Activated T-cell treated with anti-CD3 and anti-CD28 coated beads, Interleukin-2, amount 50 U/mL, for 72 hours (primary cell): Measurements from ENCODE around the gene OST4. TPM values are rescaled to one million over a fixed set of nuclear protein-coding genes. Genes with fewer than 3 reads are reported as not detected.

Source experiments
- ATAC-seq, 2 donors: fragments of 150-1000 bp; cut with Tn5 transposase; replicated peaks in 1 of 2; 2 replicates each; pipeline ENCODE4 v1.10.0; 2021; ENCODE audit warnings: moderate library complexity in 2 of 2, mild to moderate bottlenecking in 1 of 2
- DNase-seq, 2 donors: peaks; one replicate each; pipeline ENCODE4 v3.0.0; 2021 to 2022; ENCODE audit warnings: mixed read lengths in 1 of 2
- H3K27ac Mint-ChIP-seq: one replicate; pipeline ENCODE4 v1.8.0; 2022; ENCODE audit warnings: mild to moderate bottlenecking, moderate library complexity, mixed read lengths
- H3K27me3 Mint-ChIP-seq: one replicate; pipeline ENCODE4 v1.8.0; 2022; ENCODE audit warnings: low read depth, mixed read lengths
- H3K36me3 Mint-ChIP-seq, 2 donors: one replicate each; pipeline ENCODE4 v1.8.0; 2022; ENCODE audit warnings: mixed read lengths in 2 of 2, mild to moderate bottlenecking in 1 of 2; ENCODE audit not compliant: insufficient read depth in 2 of 2
- H3K4me1 Mint-ChIP-seq: one replicate; pipeline ENCODE4 v1.8.0; 2022; ENCODE audit warnings: low read depth, mixed read lengths
- H3K4me3 Mint-ChIP-seq, 2 donors: one replicate each; pipeline ENCODE4 v1.8.0; 2022; ENCODE audit warnings: mild to moderate bottlenecking in 2 of 2, mixed read lengths in 2 of 2, moderate library complexity in 2 of 2
- H3K9me3 Mint-ChIP-seq, 2 donors: one replicate each; pipeline ENCODE4 v1.8.0; 2022; ENCODE audit warnings: mixed read lengths in 2 of 2
- total RNA-seq, 2 donors: library from RNA; stranded (reverse); gene quantifications; one replicate each; pipeline ENCODE4 v1.2.3, GENCODE V29; 2022

The OST4 gene
- total RNA-seq, 2 donors from 2014 or later, result 238 to 260 TPM

- no peak for ATAC-seq
- DNase-seq, result no peak
- no peaks in the 10 kb centered on the region for H3K9me3 Mint-ChIP-seq
- no peaks in the 10 kb centered on the region for H3K27me3 Mint-ChIP-seq
- peak overlapping the region; percentile 95 to 96 for H3K4me3 Mint-ChIP-seq
- H3K27ac Mint-ChIP-seq, result no peak overlapping the region
- no peaks in the 10 kb centered on the region for H3K36me3 Mint-ChIP-seq
- H3K4me1 Mint-ChIP-seq, result peaks cover 41% of the 10 kb centered on the region
These were observed 16.5 kb upstream of the OST4 start for GRCh38 chr2:27087823-27088410.

GRCh38 chr2:27086724-27087593, 15.5 kb upstream of the OST4 start, which contains the start of gene KHK:
TSS of gene KHK (plus strand) at chr2:27086772. CDS start at chr2:27087260, 488 bp downstream.
- Mint-ChIP-seq H3K4me1 (peaks cover 41% of the 10 kb centered on the region), H3K36me3 (no peaks in the 10 kb centered on the region), H3K9me3 (no peaks in the 10 kb centered on the region), H3K27me3 (no peaks in the 10 kb centered on the region), H3K4me3 (peak within 1 kb of the TSS; percentile 95 to 96), H3K27ac (no peak within 1 kb of the TSS)
- ATAC-seq, result peak; percentile 2 to 5
- DNase-seq, result peak; percentile 20 to 29

GRCh38 chr2:27086090-27086723, 14.8 kb upstream of the OST4 start:
- DNase-seq (peak; percentile 97 to 100), ATAC-seq (peak; percentile 92 to 93)
- no peaks in the 10 kb centered on the region for H3K36me3 Mint-ChIP-seq
- no peak overlapping the region for H3K27ac Mint-ChIP-seq
- no peaks in the 10 kb centered on the region for H3K9me3 Mint-ChIP-seq
- peak overlapping the region; percentile 95 to 96 for H3K4me3 Mint-ChIP-seq
- H3K4me1 Mint-ChIP-seq, result peaks cover 48% of the 10 kb centered on the region
- no peaks in the 10 kb centered on the region for H3K27me3 Mint-ChIP-seq

- H3K9me3 Mint-ChIP-seq, result no peaks in the 10 kb centered on the region
- peak overlapping the region; percentile 12 for H3K27ac Mint-ChIP-seq
- ATAC-seq (peak in 1 of 2 donors; percentile 14), DNase-seq (peak; percentile 47 to 63)
- H3K27me3 Mint-ChIP-seq, result no peaks in the 10 kb centered on the region
- H3K4me3 Mint-ChIP-seq, result peak overlapping the region; percentile 95 to 96
- peaks cover 53% of the 10 kb centered on the region for H3K4me1 Mint-ChIP-seq
- no peaks in the 10 kb centered on the region for H3K36me3 Mint-ChIP-seq
These were observed 14.2 kb upstream of the OST4 start for GRCh38 chr2:27085673-27086089.

DNA sequence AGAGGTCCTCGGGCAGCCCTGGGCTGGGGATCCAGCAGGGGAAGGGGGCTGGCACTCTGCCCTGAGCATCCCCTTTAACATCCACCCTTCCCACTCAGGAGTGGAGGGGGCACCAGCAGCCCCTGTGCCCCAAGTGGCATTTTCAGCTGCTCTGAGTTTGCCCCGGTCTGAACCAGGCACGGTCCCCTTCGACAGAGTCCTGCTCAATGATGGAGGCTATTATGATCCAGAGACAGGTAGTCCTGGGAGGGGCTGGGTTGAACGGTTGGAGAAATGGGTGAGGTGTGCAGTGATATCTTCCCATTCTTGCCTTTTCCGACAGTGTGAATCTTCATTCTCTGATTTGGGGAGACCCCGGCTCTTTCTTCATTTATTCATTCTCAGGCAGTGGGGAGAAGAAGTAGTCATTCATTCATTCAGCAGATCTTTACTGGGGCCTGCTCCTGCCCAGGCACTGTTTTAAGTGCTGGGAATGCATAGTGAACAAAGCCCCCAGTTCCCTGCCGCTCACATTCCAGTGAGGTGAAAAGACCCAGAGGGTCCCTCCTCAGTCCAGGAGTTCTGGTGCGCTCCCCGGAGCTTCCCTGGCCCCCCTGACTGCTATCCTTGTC, 13.7 kb upstream of the OST4 start:
- Mint-ChIP-seq H3K36me3 (no peaks in the 10 kb centered on the region), H3K4me3 (peak overlapping the region; percentile 95 to 96), H3K4me1 (peaks cover 59% of the 10 kb centered on the region), H3K27ac (peak overlapping the region; percentile 12), H3K27me3 (no peaks in the 10 kb centered on the region), H3K9me3 (no peaks in the 10 kb centered on the region)
- no peak for ATAC-seq
- no peak for DNase-seq

DNA sequence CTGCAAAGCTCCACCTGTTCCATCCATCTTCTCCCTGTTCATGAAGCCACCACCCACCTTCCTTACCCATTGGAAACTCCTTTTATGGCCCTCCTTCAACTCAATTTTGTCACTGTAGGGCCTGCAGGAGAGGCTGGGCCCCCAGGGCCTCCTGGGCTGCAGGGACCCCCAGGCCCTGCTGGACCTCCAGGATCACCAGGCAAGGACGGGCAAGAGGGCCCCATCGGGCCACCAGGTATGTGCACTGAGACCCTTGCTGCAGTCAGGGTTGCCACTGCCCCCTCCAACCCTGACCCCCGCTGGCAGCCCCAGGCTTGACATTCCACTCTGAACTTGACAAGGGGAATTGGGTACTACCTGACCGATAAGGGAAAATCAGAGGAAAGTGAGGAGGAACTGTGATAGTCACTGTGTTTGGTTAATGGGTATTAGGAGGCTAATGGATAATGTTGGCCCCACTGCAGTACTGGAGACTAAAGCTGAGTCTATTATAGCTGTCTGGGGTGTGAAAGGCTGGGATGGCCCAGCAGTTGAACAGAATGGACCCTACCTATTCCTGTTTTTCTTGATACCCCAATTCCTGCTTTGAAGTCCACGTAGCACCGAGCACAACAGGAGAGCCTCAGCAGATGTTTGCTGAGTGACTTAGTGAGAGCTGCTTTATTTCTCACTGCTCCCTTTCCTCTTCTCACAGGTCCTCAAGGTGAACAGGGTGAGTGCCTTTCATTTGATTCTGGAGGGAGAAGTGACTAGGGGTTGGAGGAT, 13.0 kb upstream of the OST4 start:
- H3K4me3 Mint-ChIP-seq, result peak overlapping the region; percentile 10 to 95

DNA sequence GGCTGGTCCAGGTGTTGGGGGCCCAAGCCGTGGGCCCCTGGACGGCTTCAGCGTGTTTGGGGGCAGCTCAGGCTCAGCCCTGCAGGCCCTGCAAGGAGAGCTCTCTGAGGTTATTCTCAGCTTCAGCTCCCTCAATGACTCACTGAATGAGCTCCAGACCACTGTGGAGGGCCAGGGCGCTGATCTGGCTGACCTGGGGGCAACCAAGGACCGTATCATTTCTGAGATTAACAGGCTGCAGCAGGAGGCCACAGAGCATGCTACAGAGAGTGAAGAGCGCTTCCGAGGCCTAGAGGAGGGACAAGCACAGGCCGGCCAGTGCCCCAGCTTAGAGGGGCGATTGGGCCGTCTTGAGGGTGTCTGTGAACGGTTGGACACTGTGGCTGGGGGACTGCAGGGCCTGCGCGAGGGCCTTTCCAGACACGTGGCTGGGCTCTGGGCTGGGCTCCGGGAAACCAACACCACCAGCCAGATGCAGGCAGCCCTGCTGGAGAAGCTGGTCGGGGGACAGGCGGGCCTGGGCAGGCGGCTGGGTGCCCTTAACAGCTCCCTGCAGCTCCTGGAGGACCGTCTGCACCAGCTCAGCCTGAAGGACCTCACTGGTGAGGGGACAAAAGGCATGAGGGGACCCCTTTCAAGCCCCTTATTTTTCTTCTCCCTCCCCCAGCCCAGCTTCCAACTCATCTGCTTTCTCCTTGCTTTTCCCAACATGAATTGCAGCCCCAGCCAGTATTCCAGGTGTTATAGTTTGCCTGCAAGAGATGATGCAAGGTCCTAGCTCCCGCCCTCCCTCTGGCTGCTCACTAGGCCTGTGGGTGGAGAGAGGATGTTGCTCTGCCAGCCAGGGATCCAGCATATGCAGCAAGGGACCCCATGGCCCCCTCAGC, 12.2 kb upstream of the OST4 start:
- Mint-ChIP-seq H3K27ac (no peak overlapping the region), H3K9me3 (no peaks in the 10 kb centered on the region), H3K4me3 (no peak overlapping the region), H3K4me1 (peaks cover 58% of the 10 kb centered on the region), H3K27me3 (no peaks in the 10 kb centered on the region), H3K36me3 (no peaks in the 10 kb centered on the region)
- ATAC-seq (no peak), DNase-seq (no peak)

More for the DNA sequence above, 13.0 kb upstream of the OST4 start:
- DNase-seq (no peak), ATAC-seq (no peak)
- no peak overlapping the region for H3K27ac Mint-ChIP-seq
- H3K9me3 Mint-ChIP-seq, result no peaks in the 10 kb centered on the region
- H3K4me1 Mint-ChIP-seq, result peaks cover 64% of the 10 kb centered on the region
- H3K36me3 Mint-ChIP-seq, result no peaks in the 10 kb centered on the region
- no peaks in the 10 kb centered on the region for H3K27me3 Mint-ChIP-seq

DNA sequence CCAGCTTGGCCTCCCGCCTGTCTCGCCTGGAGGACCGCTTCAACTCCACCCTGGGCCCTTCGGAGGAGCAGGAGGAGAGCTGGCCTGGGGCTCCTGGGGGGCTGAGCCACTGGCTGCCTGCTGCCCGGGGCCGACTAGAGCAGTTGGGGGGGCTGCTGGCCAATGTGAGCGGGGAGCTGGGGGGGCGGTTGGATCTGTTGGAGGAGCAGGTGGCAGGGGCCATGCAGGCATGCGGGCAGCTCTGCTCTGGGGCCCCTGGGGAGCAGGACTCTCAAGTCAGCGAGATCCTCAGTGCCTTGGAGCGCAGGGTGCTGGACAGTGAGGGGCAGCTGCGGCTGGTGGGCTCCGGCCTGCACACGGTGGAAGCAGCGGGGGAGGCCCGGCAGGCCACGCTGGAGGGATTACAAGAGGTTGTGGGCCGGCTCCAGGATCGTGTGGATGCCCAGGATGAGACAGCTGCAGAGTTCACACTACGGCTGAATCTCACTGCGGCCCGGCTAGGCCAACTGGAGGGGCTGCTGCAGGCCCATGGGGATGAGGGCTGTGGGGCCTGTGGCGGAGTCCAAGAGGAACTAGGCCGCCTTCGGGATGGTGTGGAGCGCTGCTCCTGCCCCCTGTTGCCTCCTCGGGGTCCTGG, 11.4 kb upstream of the OST4 start:
- no peak overlapping the region for H3K27ac Mint-ChIP-seq
- ATAC-seq (no peak), DNase-seq (no peak)
- no peaks in the 10 kb centered on the region for H3K27me3 Mint-ChIP-seq
- no peak overlapping the region for H3K4me3 Mint-ChIP-seq
- H3K9me3 Mint-ChIP-seq, result no peaks in the 10 kb centered on the region
- peaks cover 52% of the 10 kb centered on the region for H3K4me1 Mint-ChIP-seq
- no peaks in the 10 kb centered on the region for H3K36me3 Mint-ChIP-seq

DNA sequence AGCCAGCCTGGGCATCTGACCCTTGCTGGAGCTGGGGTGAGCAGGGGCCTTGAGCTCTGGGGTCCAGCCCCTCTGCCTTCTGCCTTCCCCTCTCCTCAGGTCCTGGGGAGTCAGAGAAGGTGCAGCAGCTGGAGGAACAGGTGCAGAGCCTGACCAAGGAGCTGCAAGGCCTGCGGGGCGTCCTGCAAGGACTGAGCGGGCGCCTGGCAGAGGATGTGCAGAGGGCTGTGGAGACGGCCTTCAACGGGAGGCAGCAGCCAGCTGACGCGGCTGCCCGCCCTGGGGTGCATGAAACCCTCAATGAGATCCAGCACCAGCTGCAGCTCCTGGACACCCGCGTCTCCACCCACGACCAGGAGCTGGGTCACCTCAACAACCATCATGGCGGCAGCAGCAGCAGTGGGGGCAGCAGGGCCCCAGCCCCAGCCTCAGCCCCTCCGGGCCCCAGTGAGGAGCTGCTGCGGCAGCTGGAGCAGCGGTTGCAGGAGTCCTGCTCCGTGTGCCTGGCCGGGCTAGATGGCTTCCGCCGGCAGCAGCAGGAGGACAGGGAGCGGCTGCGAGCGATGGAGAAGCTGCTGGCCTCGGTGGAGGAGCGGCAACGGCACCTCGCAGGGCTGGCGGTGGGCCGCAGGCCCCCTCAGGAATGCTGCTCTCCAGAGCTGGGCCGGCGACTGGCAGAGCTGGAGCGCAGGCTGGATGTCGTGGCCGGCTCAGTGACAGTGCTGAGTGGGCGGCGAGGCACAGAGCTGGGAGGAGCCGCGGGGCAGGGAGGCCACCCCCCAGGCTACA, 10.7 kb upstream of the OST4 start:
- Mint-ChIP-seq H3K36me3 (no peaks in the 10 kb centered on the region), H3K27me3 (no peaks in the 10 kb centered on the region), H3K27ac (peak overlapping the region; percentile 88), H3K9me3 (no peaks in the 10 kb centered on the region), H3K4me3 (peak overlapping the region; percentile 76), H3K4me1 (peaks cover 48% of the 10 kb centered on the region)
- ATAC-seq (no peak), DNase-seq (no peak)

DNA sequence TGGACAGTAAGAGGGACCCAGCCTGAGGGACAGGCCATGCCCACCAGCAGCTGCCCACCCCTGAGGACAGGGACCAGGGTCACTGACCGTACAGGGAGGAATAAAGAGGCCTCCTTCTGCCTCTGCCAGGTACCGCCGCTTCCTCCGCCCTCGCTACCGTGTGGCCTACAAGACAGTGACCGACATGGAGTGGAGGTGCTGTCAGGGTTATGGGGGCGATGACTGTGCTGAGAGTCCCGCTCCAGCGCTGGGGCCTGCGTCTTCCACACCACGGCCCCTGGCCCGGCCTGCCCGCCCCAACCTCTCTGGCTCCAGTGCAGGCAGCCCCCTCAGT, 9.1 kb upstream of the OST4 start:
- H3K4me3 Mint-ChIP-seq, result peak overlapping the region; percentile 76
- H3K36me3 Mint-ChIP-seq, result no peaks in the 10 kb centered on the region

DNA sequence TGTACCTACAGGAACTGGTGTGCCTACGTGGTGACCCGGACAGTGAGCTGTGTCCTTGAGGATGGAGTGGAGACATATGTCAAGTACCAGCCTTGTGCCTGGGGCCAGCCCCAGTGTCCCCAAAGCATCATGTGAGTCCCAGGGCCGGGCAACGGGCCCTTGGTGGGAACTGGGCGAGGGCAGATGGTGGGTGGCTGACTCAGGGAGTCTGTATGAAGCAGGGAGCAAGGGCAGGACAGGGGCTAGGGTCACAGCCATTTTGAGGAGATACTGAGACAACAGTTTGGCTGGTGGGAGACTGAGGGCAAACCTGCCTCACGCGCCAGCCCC, 8.7 kb upstream of the OST4 start:
- no peak for DNase-seq
- Mint-ChIP-seq H3K27me3 (no peaks in the 10 kb centered on the region), H3K36me3 (no peaks in the 10 kb centered on the region), H3K27ac (peak overlapping the region; percentile 79), H3K4me3 (peak overlapping the region; percentile 22 to 76), H3K4me1 (peaks cover 50% of the 10 kb centered on the region), H3K9me3 (no peaks in the 10 kb centered on the region)
- ATAC-seq, result no peak

More for the DNA sequence above, 9.1 kb upstream of the OST4 start:
- Mint-ChIP-seq H3K27ac (peak overlapping the region; percentile 88), H3K4me1 (peaks cover 50% of the 10 kb centered on the region), H3K27me3 (no peaks in the 10 kb centered on the region), H3K9me3 (no peaks in the 10 kb centered on the region)
- ATAC-seq (no peak), DNase-seq (no peak)
